Liver (tissue), 9 donors: ENCODE results near the gene S100A5. TPM values are rescaled to one million over a fixed set of nuclear protein-coding genes. Genes with fewer than 3 reads are reported as not detected.
"Not testable (repeated sequence)": the region's sequence is repeated elsewhere in the genome, so short reads cannot be mapped to it uniquely, and the experiment has no call there.

Experiments
- DNase-seq: peaks from one replicate; pipeline ENCODE4 v3.0.0-alpha.2; 2017; ENCODE audit warnings: low spot score
- H3K27ac ChIP-seq, 2 donors: one replicate each; pipeline ENCODE4 v1.7.0; 2013; ENCODE audit warnings: inconsistent platforms in 2 of 2, low read length in 2 of 2, control low read depth in 1 of 2, low read depth in 1 of 2, mild to moderate bottlenecking in 1 of 2
- H3K27me3 ChIP-seq, 4 donors: one replicate each; pipeline versions ENCODE4 v1.6.1 to v1.7.0; 2013; ENCODE audit warnings: low read length in 3 of 4, inconsistent platforms in 1 of 4, mild to moderate bottlenecking in 1 of 4, moderate library complexity in 1 of 4; ENCODE audit not compliant: control insufficient read depth in 4 of 4, insufficient read depth in 4 of 4
- H3K36me3 ChIP-seq, 4 donors: one replicate each; pipeline versions ENCODE4 v1.6.1 to v1.7.0; 2013; ENCODE audit warnings: low read length in 3 of 4, mild to moderate bottlenecking in 3 of 4, low read depth in 1 of 4, moderate library complexity in 1 of 4; ENCODE audit not compliant: control insufficient read depth in 4 of 4, insufficient read depth in 3 of 4
- H3K4me1 ChIP-seq, 4 donors: one replicate each; pipeline versions ENCODE4 v1.6.1 to v1.7.0; 2013; ENCODE audit warnings: low read length in 3 of 4, mild to moderate bottlenecking in 3 of 4, moderate library complexity in 1 of 4; ENCODE audit not compliant: control insufficient read depth in 4 of 4, insufficient read depth in 4 of 4
- H3K4me3 ChIP-seq, 3 donors: one replicate each; pipeline versions ENCODE4 v1.6.1 to v1.7.0; 2013; ENCODE audit warnings: low read length in 3 of 3, control low read depth in 1 of 3, low read depth in 1 of 3, mild to moderate bottlenecking in 1 of 3
- H3K9ac ChIP-seq, 2 donors: one replicate each; pipeline ENCODE4 v1.7.0; 2013; ENCODE audit warnings: low read length in 2 of 2, mild to moderate bottlenecking in 2 of 2, moderate library complexity in 2 of 2, control low read depth in 1 of 2, low read depth in 1 of 2
- H3K9me3 ChIP-seq, 4 donors: one replicate each; pipeline versions ENCODE4 v1.6.1 to v1.7.0; 2013; ENCODE audit warnings: low read length in 3 of 4; ENCODE audit not compliant: control insufficient read depth in 4 of 4
- EGR1 ChIP-seq, 2 donors: IDR thresholded peaks; 2 replicates each; pipeline ENCODE4 v1.6.1; 2016 to 2018; ENCODE audit warnings: antibody characterized with exemption in 2 of 2, low read depth in 2 of 2
- FOXA1 ChIP-seq: IDR thresholded peaks from 2 replicates; pipeline ENCODE4 v1.6.1; 2016; ENCODE audit warnings: antibody characterized with exemption
- FOXA2 ChIP-seq: IDR thresholded peaks from 2 replicates; pipeline ENCODE4 v1.6.1; 2016; ENCODE audit warnings: antibody characterized with exemption
- GABPA ChIP-seq, 2 donors: IDR thresholded peaks in 1 of 2; conservative IDR thresholded peaks in 1 of 2; 2 replicates each; pipeline ENCODE4 v1.6.1; 2016; ENCODE audit warnings: antibody characterized with exemption in 2 of 2, mild to moderate bottlenecking in 1 of 2, moderate library complexity in 1 of 2
- HNF4A ChIP-seq, 2 donors: conservative IDR thresholded peaks; 2 replicates each; pipeline ENCODE4 v1.6.1; 2016; ENCODE audit warnings: antibody characterized with exemption in 2 of 2, mild to moderate bottlenecking in 2 of 2
- HNF4G ChIP-seq: IDR thresholded peaks from 2 replicates; pipeline ENCODE4 v1.6.1; 2016; ENCODE audit warnings: antibody characterized with exemption
- JUND ChIP-seq, 2 donors: IDR thresholded peaks; 2 replicates each; pipeline ENCODE4 v1.6.1; 2016; ENCODE audit warnings: antibody characterized with exemption in 2 of 2
- NR2F2 ChIP-seq: IDR thresholded peaks from 2 replicates; pipeline ENCODE4 v1.6.1; 2016; ENCODE audit warnings: antibody characterized with exemption
- RAD21 ChIP-seq, 2 donors: IDR thresholded peaks; 2 replicates each; pipeline ENCODE4 v1.6.1; 2016; ENCODE audit warnings: antibody characterized with exemption in 2 of 2, mild to moderate bottlenecking in 2 of 2
- RXRA ChIP-seq, 2 donors: IDR thresholded peaks; 2 replicates each; pipeline ENCODE4 v1.6.1; 2017 to 2018; ENCODE audit warnings: antibody characterized with exemption in 2 of 2, mild to moderate bottlenecking in 1 of 2
- SP1 ChIP-seq: IDR thresholded peaks from 2 replicates; pipeline ENCODE4 v1.6.1; 2018; ENCODE audit warnings: antibody characterized with exemption, mild to moderate bottlenecking
- TAF1 ChIP-seq: conservative IDR thresholded peaks from 2 replicates; pipeline ENCODE4 v1.6.1; 2016; ENCODE audit warnings: antibody characterized with exemption, mild to moderate bottlenecking
- YY1 ChIP-seq: IDR thresholded peaks from 2 replicates; pipeline ENCODE4 v1.6.1; 2016; ENCODE audit warnings: antibody characterized with exemption, mild to moderate bottlenecking
- WGBS: extraction: QIAGEN DNeasy Blood & Tissue Kit; methylation state at CpG from one replicate; pipeline ENCODE4 v1.1.7; 2013; 5-methylcytosine and 5-hydroxymethylcytosine counted together
- polyA plus RNA-seq, 2 donors: library from polyadenylated mRNA; stranded (reverse) in 1 of 2; unstranded in 1 of 2; fragments of 200-250 nt in 1 of 2; fragments of >200 nt in 1 of 2; fragmentation: Nextera tagmentation in 1 of 2; extraction: Ambion mirVana in 1 of 2; gene quantifications; one replicate each; pipeline versions ENCODE4 v1.2.1 to v1.2.3, GENCODE V29; 2013 to 2015
- total RNA-seq, 2 donors: library from RNA; depleted of rRNA; stranded (reverse); fragments of >200 nt; gene quantifications; one replicate each; pipeline ENCODE4 v1.2.3, GENCODE V29; 2014
- TF ChIP-seq, protein P1 (sequence below): fragments of 150-350 bp; IDR thresholded peaks from 2 replicates; pipeline ENCODE4 v1.5.1; 2017; ENCODE audit warnings: improper control_type of control experiment, low read depth, low read length; ENCODE audit not compliant: missing input control
- TF ChIP-seq, protein P2 (sequence below): IDR thresholded peaks from 2 replicates; pipeline ENCODE4 v1.6.1; 2016; ENCODE audit warnings: antibody characterized with exemption
- TF ChIP-seq, protein P3 (sequence below): IDR thresholded peaks from 2 replicates; pipeline ENCODE4 v1.6.1; 2016; ENCODE audit warnings: antibody characterized with exemption
- TF ChIP-seq, protein P4 (sequence below): IDR thresholded peaks from 2 replicates; pipeline ENCODE4 v1.6.1; 2016; ENCODE audit warnings: antibody characterized with exemption
- TF ChIP-seq, protein P5 (sequence below): IDR thresholded peaks from 2 replicates; pipeline ENCODE4 v1.6.1; 2016; ENCODE audit warnings: antibody characterized with exemption, mild to moderate bottlenecking
- donor health status: healthy.
- donor health status: healthy.
- donor health status: healthy.
- donor health status: healthy.
- donor health status: healthy.

The S100A5 gene
- total and polyA plus RNA-seq, 4 donors: not detected

DNA sequence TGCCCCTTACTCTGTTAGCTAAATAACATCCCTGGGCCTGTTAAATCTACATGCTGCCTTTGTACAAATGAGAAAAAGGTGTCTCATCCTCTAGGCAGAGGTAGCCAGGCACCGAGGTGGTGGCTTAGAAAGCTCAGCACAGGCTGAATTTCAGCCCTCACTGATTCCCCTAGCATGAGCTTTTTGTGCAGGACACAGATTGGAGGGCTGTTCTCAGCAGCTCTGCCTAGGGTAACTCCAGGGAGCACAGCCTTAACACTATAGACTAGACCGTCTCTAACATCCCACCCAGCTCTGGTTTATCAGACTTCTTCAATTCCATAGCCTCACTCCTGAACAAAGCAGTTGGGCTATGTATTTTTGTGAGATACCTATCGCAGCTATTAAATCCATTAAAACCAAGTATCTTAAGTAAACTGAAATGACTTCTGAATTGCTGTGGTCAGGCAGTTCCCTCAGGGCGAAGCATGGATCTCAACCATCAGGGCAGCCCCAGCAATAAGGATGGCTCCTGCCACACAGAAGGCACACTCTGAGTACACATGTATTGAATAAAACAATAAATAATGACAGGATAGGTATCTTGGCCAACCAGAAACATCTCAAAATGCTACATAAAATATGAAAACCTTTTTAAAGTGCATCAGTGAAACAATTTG is 19.8 kb downstream of the S100A5 start:
- H3K4me3 ChIP-seq: no peak overlapping the region
- peaks cover 0 to 1% (median 0%) of the 10 kb centered on the region in 4 donors for H3K4me1 ChIP-seq
- H3K9ac ChIP-seq: no peak overlapping the region
- no peaks in the 10 kb centered on the region for H3K36me3 ChIP-seq
- TF ChIP-seq HNF4A (conservative IDR thresholded peaks at IDR 0.05) (no peak), RXRA (IDR thresholded peaks at IDR 0.05) (no peak), FOXA1 (no peak), YY1 (no peak), RAD21 (IDR thresholded peaks at IDR 0.05) (no peak), GABPA (IDR thresholded peaks at IDR 0.05 in 1 of 2, conservative IDR thresholded peaks at IDR 0.05 in 1 of 2) (no peak), JUND (IDR thresholded peaks at IDR 0.05) (no peak), FOXA2 (no peak), SP1 (no peak), TAF1 (no peak), NR2F2 (no peak), HNF4G (no peak), EGR1 (IDR thresholded peaks at IDR 0.05; ENCODE audit: low read depth in 2 of 2) (no peak)
- TF ChIP-seq, protein P1, sequence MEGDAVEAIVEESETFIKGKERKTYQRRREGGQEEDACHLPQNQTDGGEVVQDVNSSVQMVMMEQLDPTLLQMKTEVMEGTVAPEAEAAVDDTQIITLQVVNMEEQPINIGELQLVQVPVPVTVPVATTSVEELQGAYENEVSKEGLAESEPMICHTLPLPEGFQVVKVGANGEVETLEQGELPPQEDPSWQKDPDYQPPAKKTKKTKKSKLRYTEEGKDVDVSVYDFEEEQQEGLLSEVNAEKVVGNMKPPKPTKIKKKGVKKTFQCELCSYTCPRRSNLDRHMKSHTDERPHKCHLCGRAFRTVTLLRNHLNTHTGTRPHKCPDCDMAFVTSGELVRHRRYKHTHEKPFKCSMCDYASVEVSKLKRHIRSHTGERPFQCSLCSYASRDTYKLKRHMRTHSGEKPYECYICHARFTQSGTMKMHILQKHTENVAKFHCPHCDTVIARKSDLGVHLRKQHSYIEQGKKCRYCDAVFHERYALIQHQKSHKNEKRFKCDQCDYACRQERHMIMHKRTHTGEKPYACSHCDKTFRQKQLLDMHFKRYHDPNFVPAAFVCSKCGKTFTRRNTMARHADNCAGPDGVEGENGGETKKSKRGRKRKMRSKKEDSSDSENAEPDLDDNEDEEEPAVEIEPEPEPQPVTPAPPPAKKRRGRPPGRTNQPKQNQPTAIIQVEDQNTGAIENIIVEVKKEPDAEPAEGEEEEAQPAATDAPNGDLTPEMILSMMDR: no peak
- TF ChIP-seq, protein P2, sequence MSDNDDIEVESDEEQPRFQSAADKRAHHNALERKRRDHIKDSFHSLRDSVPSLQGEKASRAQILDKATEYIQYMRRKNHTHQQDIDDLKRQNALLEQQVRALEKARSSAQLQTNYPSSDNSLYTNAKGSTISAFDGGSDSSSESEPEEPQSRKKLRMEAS: no peak
- TF ChIP-seq, protein P3, sequence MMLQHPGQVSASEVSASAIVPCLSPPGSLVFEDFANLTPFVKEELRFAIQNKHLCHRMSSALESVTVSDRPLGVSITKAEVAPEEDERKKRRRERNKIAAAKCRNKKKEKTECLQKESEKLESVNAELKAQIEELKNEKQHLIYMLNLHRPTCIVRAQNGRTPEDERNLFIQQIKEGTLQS: no peak
- TF ChIP-seq, protein P4, sequence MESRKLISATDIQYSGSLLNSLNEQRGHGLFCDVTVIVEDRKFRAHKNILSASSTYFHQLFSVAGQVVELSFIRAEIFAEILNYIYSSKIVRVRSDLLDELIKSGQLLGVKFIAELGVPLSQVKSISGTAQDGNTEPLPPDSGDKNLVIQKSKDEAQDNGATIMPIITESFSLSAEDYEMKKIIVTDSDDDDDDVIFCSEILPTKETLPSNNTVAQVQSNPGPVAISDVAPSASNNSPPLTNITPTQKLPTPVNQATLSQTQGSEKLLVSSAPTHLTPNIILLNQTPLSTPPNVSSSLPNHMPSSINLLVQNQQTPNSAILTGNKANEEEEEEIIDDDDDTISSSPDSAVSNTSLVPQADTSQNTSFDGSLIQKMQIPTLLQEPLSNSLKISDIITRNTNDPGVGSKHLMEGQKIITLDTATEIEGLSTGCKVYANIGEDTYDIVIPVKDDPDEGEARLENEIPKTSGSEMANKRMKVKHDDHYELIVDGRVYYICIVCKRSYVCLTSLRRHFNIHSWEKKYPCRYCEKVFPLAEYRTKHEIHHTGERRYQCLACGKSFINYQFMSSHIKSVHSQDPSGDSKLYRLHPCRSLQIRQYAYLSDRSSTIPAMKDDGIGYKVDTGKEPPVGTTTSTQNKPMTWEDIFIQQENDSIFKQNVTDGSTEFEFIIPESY: no peak
- TF ChIP-seq, protein P5, sequence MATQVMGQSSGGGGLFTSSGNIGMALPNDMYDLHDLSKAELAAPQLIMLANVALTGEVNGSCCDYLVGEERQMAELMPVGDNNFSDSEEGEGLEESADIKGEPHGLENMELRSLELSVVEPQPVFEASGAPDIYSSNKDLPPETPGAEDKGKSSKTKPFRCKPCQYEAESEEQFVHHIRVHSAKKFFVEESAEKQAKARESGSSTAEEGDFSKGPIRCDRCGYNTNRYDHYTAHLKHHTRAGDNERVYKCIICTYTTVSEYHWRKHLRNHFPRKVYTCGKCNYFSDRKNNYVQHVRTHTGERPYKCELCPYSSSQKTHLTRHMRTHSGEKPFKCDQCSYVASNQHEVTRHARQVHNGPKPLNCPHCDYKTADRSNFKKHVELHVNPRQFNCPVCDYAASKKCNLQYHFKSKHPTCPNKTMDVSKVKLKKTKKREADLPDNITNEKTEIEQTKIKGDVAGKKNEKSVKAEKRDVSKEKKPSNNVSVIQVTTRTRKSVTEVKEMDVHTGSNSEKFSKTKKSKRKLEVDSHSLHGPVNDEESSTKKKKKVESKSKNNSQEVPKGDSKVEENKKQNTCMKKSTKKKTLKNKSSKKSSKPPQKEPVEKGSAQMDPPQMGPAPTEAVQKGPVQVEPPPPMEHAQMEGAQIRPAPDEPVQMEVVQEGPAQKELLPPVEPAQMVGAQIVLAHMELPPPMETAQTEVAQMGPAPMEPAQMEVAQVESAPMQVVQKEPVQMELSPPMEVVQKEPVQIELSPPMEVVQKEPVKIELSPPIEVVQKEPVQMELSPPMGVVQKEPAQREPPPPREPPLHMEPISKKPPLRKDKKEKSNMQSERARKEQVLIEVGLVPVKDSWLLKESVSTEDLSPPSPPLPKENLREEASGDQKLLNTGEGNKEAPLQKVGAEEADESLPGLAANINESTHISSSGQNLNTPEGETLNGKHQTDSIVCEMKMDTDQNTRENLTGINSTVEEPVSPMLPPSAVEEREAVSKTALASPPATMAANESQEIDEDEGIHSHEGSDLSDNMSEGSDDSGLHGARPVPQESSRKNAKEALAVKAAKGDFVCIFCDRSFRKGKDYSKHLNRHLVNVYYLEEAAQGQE: no peak
- H3K9me3 ChIP-seq: no peaks in the 10 kb centered on the region
- DNase-seq: no peak
- no peaks in the 10 kb centered on the region for H3K27me3 ChIP-seq
- H3K27ac ChIP-seq: no peak overlapping the region
- WGBS: 92% methylated on average over 4 of the region's 4 CpGs

DNA sequence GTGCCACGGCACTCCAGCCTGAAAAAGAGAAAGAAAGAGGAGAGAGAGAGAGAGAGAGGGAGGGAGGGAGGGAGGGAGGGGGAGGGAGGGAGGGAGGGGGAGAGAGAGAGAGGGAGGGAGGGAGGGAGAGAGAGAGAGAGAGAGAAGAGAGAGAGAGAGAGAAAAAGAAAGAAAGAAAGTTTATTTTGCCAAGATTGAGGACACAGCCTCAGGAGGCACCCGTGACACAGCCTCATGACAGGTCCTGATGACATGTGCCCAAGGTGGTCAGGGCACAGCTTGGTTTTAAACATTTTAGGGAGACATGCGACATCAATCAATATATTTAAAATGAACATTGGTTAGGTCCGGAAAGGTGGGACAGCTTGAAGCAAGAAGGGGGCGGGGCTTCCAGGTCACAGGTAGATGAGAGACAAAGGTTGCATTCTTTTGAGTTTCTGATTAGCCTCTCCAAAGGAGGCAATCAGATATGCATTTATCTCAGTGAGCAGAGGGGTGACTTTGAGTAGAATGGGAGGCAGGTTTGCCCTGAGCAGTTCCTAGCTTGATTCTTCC is 20.5 kb downstream of the S100A5 start:
- H3K27ac ChIP-seq, H3K9ac ChIP-seq, H3K27me3 ChIP-seq, DNase-seq, H3K9me3 ChIP-seq, H3K4me3 ChIP-seq, H3K4me1 ChIP-seq, H3K36me3 ChIP-seq: not testable (repeated sequence)
- 73% methylated on average over 5 of the region's 5 CpGs for WGBS
